ENCODE data around the gene PPP1R13B.

- TF ChIP-seq ZFX (IDR thresholded peaks at IDR 0.05) = no peak
- no peak for TF ChIP-seq SIN3A (IDR thresholded peaks at IDR 0.05; ENCODE audit: low read depth)
- TF ChIP-seq CTCF (IDR thresholded peaks at IDR 0.05 in 2 of 3, conservative IDR thresholded peaks at IDR 0.05 in 1 of 3; ENCODE audit: borderline replicate concordance in 1 of 3, insufficient read depth in 1 of 3, low read depth in 2 of 3, low read length in 2 of 3) = no peak
- TF ChIP-seq POLR2A (IDR thresholded peaks at IDR 0.05; ENCODE audit: borderline replicate concordance, extremely low read depth, insufficient read depth, insufficient read length) = no peak
- TF ChIP-seq EZH2 (IDR thresholded peaks at IDR 0.05) = no peak
- TF ChIP-seq ZNF274 (IDR thresholded peaks at IDR 0.05; ENCODE audit: low read depth, low read length) = no peak
- TF ChIP-seq REST (IDR thresholded peaks at IDR 0.05; ENCODE audit: low read depth) = no peak
- no peak for TF ChIP-seq EZH2phosphoT487 (IDR thresholded peaks at IDR 0.05; ENCODE audit: borderline replicate concordance)
- no peak for TF ChIP-seq SP1 (IDR thresholded peaks at IDR 0.05; ENCODE audit: low read depth)
- TF ChIP-seq SRF (IDR thresholded peaks at IDR 0.05; ENCODE audit: low read depth) = no peak
- no peak for TF ChIP-seq JUND (IDR thresholded peaks at IDR 0.05)
- TF ChIP-seq YY1 (IDR thresholded peaks at IDR 0.05; ENCODE audit: extremely low read depth, insufficient replicate concordance, low read depth, low read length) = no peak
Measured at GRCh38 chr14:103890052-103890371, 42.6 kb upstream of the PPP1R13B start.
